ENCODE data around the gene GSAP. TPM values are rescaled to one million over a fixed set of nuclear protein-coding genes. Genes with fewer than 3 reads are reported as not detected.
"Not testable (repeated sequence)": the region's sequence is repeated elsewhere in the genome, so short reads cannot be mapped to it uniquely, and the experiment has no call there.

The GSAP gene
- total RNA-seq (6.8 TPM), polyA plus RNA-seq (1 to 10 TPM; 1.1 to 3.9 (median 2.7) TPM)

- Histone ChIP-seq H3K36me3 (ENCODE audit: control insufficient read depth, insufficient read depth, low read length) (no peaks in the 10 kb centered on the region), H3K4me1 (ENCODE audit: control insufficient read depth, insufficient read depth, low read length, poor library complexity, severe bottlenecking) (peaks cover 17% of the 10 kb centered on the region), H3K27ac (ENCODE audit: insufficient read depth, low read length, poor library complexity, severe bottlenecking) (peak within 1 kb of the TSS; percentile 27), H3K4me3 (ENCODE audit: low read depth, low read length) (peak within 1 kb of the TSS; percentile 63), H3K27me3 (ENCODE audit: control insufficient read depth, insufficient read depth, low read length) (peaks cover 17% of the 10 kb centered on the region), H3K9me3 (ENCODE audit: control insufficient read depth in 2 of 2, low read length in 2 of 2) (no peaks in the 10 kb centered on the region)
- DNase-seq (peak; percentile 21 to 43 (median 40)), ATAC-seq (ENCODE audit: low read depth in 2 of 2) (peak; percentile 60 to 61)
- peak within 1 kb of the TSS; percentile 66 to 89 (median 67) for H3K27ac Mint-ChIP-seq
- H3K4me1 Mint-ChIP-seq = peaks cover 16 to 27% (median 21%) of the 10 kb centered on the region in 4 donors
- H3K36me3 Mint-ChIP-seq = no peaks in the 10 kb centered on the region
- peaks cover 53% of the 10 kb centered on the region for H3K27me3 Mint-ChIP-seq
- no peaks in the 10 kb centered on the region for H3K9me3 Mint-ChIP-seq
- H3K4me3 Mint-ChIP-seq = peak within 1 kb of the TSS; percentile 82 to 91 (median 84)
Observed at GRCh38 chr7:77415823-77416620, at the start of gene GSAP. Gene GSAP, minus strand, starts transcription at chr7:77416349. Its CDS starts 28 bp downstream, at chr7:77416321.

- Histone ChIP-seq H3K36me3 (ENCODE audit: control insufficient read depth, insufficient read depth, low read length) (no peaks in the 10 kb centered on the region), H3K27ac (ENCODE audit: insufficient read depth, low read length, poor library complexity, severe bottlenecking) (no peak overlapping the region), H3K27me3 (ENCODE audit: control insufficient read depth, insufficient read depth, low read length) (no peaks in the 10 kb centered on the region), H3K9me3 (ENCODE audit: control insufficient read depth in 2 of 2, low read length in 2 of 2) (no peaks in the 10 kb centered on the region), H3K4me3 (ENCODE audit: low read depth, low read length) (no peak overlapping the region), H3K4me1 (ENCODE audit: control insufficient read depth, insufficient read depth, low read length, poor library complexity, severe bottlenecking) (no peaks in the 10 kb centered on the region)
- peaks cover 8% of the 10 kb centered on the region for H3K27me3 Mint-ChIP-seq
- no peaks in the 10 kb centered on the region for H3K36me3 Mint-ChIP-seq
- ATAC-seq (ENCODE audit: low read depth in 2 of 2) (no peak), DNase-seq (no peak)
- H3K4me1 Mint-ChIP-seq = peaks cover 0 to 4% (median 2%) of the 10 kb centered on the region in 4 donors
- no peak overlapping the region for H3K4me3 Mint-ChIP-seq
- no peak overlapping the region for H3K27ac Mint-ChIP-seq
- peaks cover 0 to 5% (median 0%) of the 10 kb centered on the region in 7 donors for H3K9me3 Mint-ChIP-seq
Observed at GRCh38 chr7:77465256-77465655, 49.1 kb upstream of the GSAP start.

GRCh38 chr7:77464589-77464988 is 48.4 kb upstream of the GSAP start:
- Mint-ChIP-seq H3K4me1 (peaks cover 0 to 4% (median 2%) of the 10 kb centered on the region in 4 donors), H3K4me3 (no peak overlapping the region), H3K27ac (peak overlapping the region in 1 of 3 donors; percentile 27), H3K27me3 (peaks cover 6% of the 10 kb centered on the region), H3K36me3 (no peaks in the 10 kb centered on the region), H3K9me3 (peaks cover 0 to 5% (median 0%) of the 10 kb centered on the region in 7 donors)
- no peak for ATAC-seq (ENCODE audit: low read depth in 2 of 2)
- Histone ChIP-seq H3K9me3 (ENCODE audit: control insufficient read depth in 2 of 2, low read length in 2 of 2) (no peaks in the 10 kb centered on the region), H3K27me3 (ENCODE audit: control insufficient read depth, insufficient read depth, low read length) (no peaks in the 10 kb centered on the region), H3K27ac (ENCODE audit: insufficient read depth, low read length, poor library complexity, severe bottlenecking) (no peak overlapping the region), H3K4me1 (ENCODE audit: control insufficient read depth, insufficient read depth, low read length, poor library complexity, severe bottlenecking) (no peaks in the 10 kb centered on the region), H3K36me3 (ENCODE audit: control insufficient read depth, insufficient read depth, low read length) (no peaks in the 10 kb centered on the region), H3K4me3 (ENCODE audit: low read depth, low read length) (no peak overlapping the region)
- DNase-seq = no peak

- not testable (repeated sequence) for H3K27ac Mint-ChIP-seq; H3K4me3 ChIP-seq (ENCODE audit: low read depth, low read length); H3K36me3 ChIP-seq (ENCODE audit: control insufficient read depth, insufficient read depth, low read length); H3K4me3 Mint-ChIP-seq; H3K27ac ChIP-seq (ENCODE audit: insufficient read depth, low read length, poor library complexity, severe bottlenecking); H3K9me3 Mint-ChIP-seq; DNase-seq; H3K9me3 ChIP-seq (ENCODE audit: control insufficient read depth in 2 of 2, low read length in 2 of 2); H3K4me1 ChIP-seq (ENCODE audit: control insufficient read depth, insufficient read depth, low read length, poor library complexity, severe bottlenecking); H3K36me3 Mint-ChIP-seq; H3K4me1 Mint-ChIP-seq; H3K27me3 ChIP-seq (ENCODE audit: control insufficient read depth, insufficient read depth, low read length); H3K27me3 Mint-ChIP-seq
- peak in 1 of 2 donors; percentile 37 for ATAC-seq (ENCODE audit: low read depth in 2 of 2)
Observed at GRCh38 chr7:77463632-77464031, 47.5 kb upstream of the GSAP start.

- H3K4me1 ChIP-seq (ENCODE audit: control insufficient read depth, insufficient read depth, low read length, poor library complexity, severe bottlenecking) = no peaks in the 10 kb centered on the region
- H3K36me3 ChIP-seq (ENCODE audit: control insufficient read depth, insufficient read depth, low read length) = no peaks in the 10 kb centered on the region
- H3K27me3 ChIP-seq (ENCODE audit: control insufficient read depth, insufficient read depth, low read length) = peaks cover 1% of the 10 kb centered on the region
- Mint-ChIP-seq H3K36me3 (no peaks in the 10 kb centered on the region), H3K27me3 (no peaks in the 10 kb centered on the region), H3K9me3 (peaks cover 0 to 2% (median 0%) of the 10 kb centered on the region in 7 donors), H3K27ac (no peak overlapping the region), H3K4me3 (peak overlapping the region in 1 of 4 donors; percentile 27), H3K4me1 (peaks cover 0 to 3% (median 0%) of the 10 kb centered on the region in 4 donors)
- H3K27ac ChIP-seq (ENCODE audit: insufficient read depth, low read length, poor library complexity, severe bottlenecking) = no peak overlapping the region
- no peak overlapping the region for H3K4me3 ChIP-seq (ENCODE audit: low read depth, low read length)
- DNase-seq (no peak), ATAC-seq (ENCODE audit: low read depth in 2 of 2) (no peak)
- H3K9me3 ChIP-seq (ENCODE audit: control insufficient read depth in 2 of 2, low read length in 2 of 2) = no peaks in the 10 kb centered on the region
Observed at GRCh38 chr7:77461842-77462241, 45.7 kb upstream of the GSAP start.

- Histone ChIP-seq H3K27ac (ENCODE audit: insufficient read depth, low read length, poor library complexity, severe bottlenecking) (no peak overlapping the region), H3K4me1 (ENCODE audit: control insufficient read depth, insufficient read depth, low read length, poor library complexity, severe bottlenecking) (no peaks in the 10 kb centered on the region), H3K9me3 (ENCODE audit: control insufficient read depth in 2 of 2, low read length in 2 of 2) (no peaks in the 10 kb centered on the region), H3K27me3 (ENCODE audit: control insufficient read depth, insufficient read depth, low read length) (peaks cover 1% of the 10 kb centered on the region), H3K36me3 (ENCODE audit: control insufficient read depth, insufficient read depth, low read length) (no peaks in the 10 kb centered on the region), H3K4me3 (ENCODE audit: low read depth, low read length) (no peak overlapping the region)
- Mint-ChIP-seq H3K4me3 (no peak overlapping the region), H3K9me3 (peaks cover 0 to 2% (median 0%) of the 10 kb centered on the region in 7 donors), H3K36me3 (no peaks in the 10 kb centered on the region), H3K4me1 (peaks cover 0 to 3% (median 0%) of the 10 kb centered on the region in 4 donors), H3K27ac (no peak overlapping the region), H3K27me3 (no peaks in the 10 kb centered on the region)
- ATAC-seq (ENCODE audit: low read depth in 2 of 2) = no peak
- no peak for DNase-seq
Observed at GRCh38 chr7:77461246-77461645, 45.1 kb upstream of the GSAP start.

GRCh38 chr7:77460057-77460486 is 43.9 kb upstream of the GSAP start:
- peaks cover 1% of the 10 kb centered on the region for H3K27me3 ChIP-seq (ENCODE audit: control insufficient read depth, insufficient read depth, low read length)
- H3K4me3 Mint-ChIP-seq = no peak overlapping the region
- H3K9me3 ChIP-seq (ENCODE audit: control insufficient read depth in 2 of 2, low read length in 2 of 2) = no peaks in the 10 kb centered on the region
- DNase-seq (peak in 1 of 3 donors; percentile 2), ATAC-seq (ENCODE audit: low read depth in 2 of 2) (no peak)
- H3K36me3 Mint-ChIP-seq = no peaks in the 10 kb centered on the region
- H3K4me1 ChIP-seq (ENCODE audit: control insufficient read depth, insufficient read depth, low read length, poor library complexity, severe bottlenecking) = no peaks in the 10 kb centered on the region
- no peak overlapping the region for H3K27ac ChIP-seq (ENCODE audit: insufficient read depth, low read length, poor library complexity, severe bottlenecking)
- H3K4me3 ChIP-seq (ENCODE audit: low read depth, low read length) = no peak overlapping the region
- peak overlapping the region in 1 of 3 donors; percentile 32 for H3K27ac Mint-ChIP-seq
- no peaks in the 10 kb centered on the region for H3K36me3 ChIP-seq (ENCODE audit: control insufficient read depth, insufficient read depth, low read length)
- H3K4me1 Mint-ChIP-seq = peaks cover 0 to 3% (median 0%) of the 10 kb centered on the region in 4 donors
- H3K27me3 Mint-ChIP-seq = no peaks in the 10 kb centered on the region
- H3K9me3 Mint-ChIP-seq = peaks cover 0 to 2% (median 0%) of the 10 kb centered on the region in 7 donors
